ENCODE data around the gene VWA3B.

The VWA3B gene

DNA sequence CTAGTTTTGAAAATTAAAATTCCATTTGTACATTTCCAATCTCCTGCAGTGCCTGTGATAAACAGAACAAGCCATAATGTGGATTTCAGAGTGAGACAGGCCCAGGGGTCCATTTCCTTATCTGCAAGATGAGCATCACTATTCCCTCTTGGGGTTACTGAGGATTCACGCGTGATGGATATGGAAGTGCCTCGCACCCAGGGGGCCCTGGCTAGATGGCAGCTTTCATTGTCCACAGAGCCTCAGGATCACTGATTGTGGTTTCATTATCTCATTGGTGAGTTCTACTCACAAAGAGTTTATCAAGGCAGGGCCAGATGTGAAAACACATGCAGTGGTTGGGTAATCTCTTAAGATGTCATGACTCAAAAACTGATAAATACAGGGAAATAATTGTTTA, 270.9 kb downstream of the VWA3B start:
- DNase-seq (ENCODE audit: insufficient read length, low spot score) (no peak), FAIRE-seq (no peak)

DNA sequence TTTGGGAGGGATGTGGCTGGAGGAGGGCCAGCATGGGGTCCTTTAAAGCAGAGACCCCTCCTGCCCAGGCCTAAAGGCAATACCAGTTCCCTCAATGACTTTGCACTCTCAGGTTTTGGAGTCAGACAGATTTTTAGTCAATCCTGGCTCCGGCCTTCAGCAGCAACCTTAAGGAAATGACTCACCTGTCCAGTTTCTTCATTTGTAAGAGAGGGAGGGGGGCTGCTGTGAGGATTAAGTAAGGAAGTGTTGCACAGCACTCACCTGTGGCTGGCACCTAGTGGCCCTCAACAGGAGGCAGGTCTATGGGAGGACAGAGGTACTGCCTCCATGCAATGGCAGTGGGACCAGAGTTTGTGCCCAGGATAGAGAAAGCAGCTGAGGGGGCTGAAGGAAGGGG, 273.0 kb downstream of the VWA3B start:
- DNase-seq (ENCODE audit: insufficient read length, low spot score) (no peak), FAIRE-seq (no peak)

All from HTR-8/SVneo (cell line).